CD4-positive, alpha-beta T cell treated with Interleukin-17A for 1 hour (primary cell): ENCODE data around the gene SMYD2.
"Not testable (repeated sequence)": the region's sequence is repeated elsewhere in the genome, so short reads cannot be mapped to it uniquely, and the experiment has no call there.

ENCODE experiments used
- DNase-seq: peaks from one replicate; pipeline ENCODE4 v3.0.0-alpha.2; 2020

Gene SMYD2

DNA sequence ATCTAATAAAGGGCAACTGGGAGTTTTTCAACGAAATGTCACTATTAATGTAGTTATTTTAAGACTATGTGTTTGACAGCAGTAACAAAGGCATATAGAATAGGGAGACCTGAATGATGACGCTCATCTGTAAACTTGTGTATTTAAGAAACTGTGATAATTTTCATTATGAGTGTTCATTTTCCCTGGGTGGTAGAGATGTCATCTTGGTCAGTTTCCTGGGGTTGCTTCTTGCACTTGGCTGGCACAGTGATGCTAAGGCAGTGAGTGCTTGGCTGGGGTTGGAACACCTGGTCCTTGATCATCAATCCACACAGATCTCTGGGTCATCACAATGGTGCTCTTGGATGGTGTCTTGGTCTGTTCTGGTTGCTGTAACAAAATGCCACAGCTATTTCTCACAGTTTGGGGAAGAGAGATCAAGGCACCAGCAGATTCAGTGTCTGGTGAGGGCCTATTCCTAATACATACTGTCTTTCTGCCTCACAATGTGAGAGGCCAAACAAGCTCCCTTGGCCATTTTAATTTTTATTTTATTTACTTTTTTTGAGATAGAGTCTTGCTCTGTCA, 7.9 kb upstream of the SMYD2 start:
- DNase-seq = no peak

DNA sequence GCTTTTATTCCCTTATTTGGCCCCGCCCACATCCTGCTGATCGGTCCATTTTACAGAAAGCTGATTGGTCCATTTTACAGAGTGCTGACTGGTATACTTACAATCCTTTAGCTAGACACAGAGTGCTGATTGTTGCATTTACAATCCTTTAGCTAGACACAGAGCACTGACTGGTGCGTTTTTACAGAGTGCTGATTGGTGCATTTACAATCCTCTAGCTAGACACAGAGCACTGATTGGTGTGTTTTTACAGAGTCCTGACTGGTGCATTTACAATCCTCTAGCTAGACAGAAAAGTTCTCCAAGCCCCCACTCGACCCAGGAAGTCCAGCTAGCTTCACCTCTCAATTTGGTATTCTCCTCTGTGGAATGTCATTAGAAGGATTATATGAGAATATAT, 5.3 kb upstream of the SMYD2 start:
- DNase-seq = not testable (repeated sequence)

DNA sequence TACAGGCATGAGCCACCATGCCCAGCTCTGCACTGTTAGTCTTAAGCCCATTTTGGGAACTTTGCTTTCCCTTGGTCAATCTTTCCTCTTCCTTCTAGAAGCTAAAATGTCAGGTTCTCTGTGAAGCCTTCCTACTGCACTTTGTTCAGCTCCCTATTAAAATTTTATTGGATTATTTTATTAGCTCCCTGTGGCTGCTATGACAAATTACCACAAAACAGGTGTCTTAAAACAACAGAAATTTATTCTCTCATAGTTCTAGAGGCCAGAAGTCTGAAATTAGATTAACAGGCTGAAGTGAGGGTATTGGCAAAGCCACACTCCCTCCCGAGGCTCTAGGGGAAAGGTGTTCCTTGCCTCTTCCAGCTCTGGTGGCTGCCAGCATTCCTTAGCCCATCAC, 4.2 kb upstream of the SMYD2 start:
- DNase-seq = no peak

DNA sequence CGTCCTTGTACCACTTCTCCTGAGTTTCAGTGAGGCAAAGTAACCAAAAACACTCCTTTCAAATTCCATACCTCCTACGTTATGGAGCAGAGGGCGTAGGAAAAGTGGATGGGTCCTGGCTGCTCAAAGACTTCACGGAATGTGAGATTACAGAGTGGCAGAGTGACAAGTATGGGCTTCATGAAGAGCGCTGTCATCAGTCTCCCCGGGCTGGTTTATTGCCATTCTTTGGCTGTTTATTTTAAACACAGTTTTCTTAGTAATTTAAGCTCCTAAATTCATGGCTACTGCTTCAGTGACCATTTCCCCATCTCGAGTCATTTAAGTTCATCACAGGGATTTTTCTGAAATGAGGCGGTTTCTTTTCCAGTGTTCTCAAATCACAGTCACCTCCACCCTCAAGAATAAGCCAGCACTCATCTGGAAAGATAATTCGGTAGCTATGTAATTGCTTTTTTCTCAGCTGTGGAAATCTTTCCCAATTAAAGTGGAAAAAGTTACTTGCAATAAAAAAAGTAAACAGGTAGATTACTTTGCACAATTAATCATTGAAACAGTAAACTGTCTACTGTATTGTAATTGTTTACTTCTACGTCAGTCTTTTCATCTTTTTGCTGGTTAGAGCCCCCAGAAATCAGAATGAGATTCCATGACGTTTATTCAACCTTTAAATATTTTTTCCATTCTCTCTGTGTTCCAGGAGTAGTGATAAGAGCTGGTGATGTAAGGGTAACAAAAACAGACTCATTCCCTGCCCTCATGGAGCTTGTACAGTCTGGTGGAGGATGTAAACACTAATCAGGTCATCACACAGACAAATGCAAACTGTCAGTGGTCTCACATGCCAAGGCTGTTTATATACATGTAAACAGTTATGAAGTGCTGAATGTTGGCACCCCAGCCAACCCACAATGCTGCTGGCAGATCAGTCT, 3.0 kb upstream of the SMYD2 start:
- no peak for DNase-seq

DNA sequence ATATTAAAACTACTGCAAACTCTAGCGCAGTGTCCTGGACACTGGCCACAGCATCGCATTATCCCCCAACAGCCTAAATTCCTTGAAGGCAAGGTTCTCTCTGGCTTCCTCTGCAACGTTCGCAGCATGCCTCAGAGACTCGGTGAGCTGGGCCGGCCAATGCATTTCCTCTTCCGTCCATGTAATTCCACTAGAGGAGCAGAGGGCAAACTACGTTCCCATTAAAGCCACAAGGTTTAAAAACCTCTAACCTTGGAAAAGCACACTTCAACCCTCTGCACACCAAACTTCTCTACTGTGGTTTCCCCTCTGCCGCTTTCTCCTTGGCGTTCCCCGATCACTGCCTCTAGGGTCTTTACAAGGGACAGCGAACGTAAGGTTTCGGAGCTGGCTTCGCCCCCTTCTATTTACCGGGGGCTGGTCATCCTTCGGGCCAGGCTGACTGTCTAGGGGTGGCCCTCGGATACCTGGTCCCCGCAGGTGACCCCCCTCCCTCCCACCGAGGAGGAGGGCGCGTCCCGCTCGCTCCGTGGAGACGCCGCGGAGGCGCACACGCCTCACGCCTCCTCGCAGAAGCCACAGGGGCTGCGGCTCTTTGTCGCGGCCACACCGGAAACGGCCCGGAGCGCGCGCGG, 456 bp upstream of the SMYD2 start:
- DNase-seq = no peak

DNA sequence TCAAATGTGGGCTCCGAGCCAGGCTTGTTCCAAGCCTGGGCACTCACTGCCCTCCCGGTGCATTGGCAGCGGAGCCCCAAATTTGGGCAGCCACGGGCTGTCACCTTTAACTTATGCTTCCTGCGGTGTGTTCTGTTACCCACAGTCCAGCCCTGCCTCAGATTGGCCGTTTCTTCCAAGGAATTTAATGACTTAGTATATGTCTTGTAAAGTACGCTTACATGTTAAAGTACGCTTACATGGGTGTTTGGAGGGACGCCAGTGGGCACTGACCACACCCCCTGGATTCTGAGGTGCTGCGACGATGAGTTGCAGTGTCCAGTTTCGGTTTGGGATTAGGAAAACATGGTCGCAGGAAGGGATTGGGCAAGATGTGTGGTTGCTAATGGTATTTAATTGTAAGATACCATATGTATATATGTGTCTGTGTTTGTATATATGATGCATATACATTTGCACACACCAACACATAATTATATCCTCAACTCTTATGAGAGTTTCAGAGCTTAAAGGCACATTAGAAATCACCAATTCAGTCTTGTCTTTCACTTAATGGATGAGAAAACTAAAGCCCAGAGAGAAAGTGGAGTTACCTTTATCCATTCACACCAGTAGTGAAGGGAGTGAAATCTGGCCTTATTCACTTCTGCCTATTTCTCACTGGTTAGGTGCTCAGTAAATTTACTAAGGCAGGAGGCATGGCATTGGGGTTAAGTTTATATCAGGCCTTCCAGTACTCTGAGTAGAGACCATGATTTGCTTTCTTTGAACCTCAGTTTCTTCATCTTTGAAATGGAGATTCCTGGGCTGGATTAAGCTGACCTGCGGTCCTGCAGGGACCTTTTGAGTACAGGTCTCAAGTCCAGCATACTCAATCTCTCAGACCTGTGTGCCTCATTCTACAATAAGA, 1.0 kb downstream of the SMYD2 start:
- DNase-seq = no peak

DNA sequence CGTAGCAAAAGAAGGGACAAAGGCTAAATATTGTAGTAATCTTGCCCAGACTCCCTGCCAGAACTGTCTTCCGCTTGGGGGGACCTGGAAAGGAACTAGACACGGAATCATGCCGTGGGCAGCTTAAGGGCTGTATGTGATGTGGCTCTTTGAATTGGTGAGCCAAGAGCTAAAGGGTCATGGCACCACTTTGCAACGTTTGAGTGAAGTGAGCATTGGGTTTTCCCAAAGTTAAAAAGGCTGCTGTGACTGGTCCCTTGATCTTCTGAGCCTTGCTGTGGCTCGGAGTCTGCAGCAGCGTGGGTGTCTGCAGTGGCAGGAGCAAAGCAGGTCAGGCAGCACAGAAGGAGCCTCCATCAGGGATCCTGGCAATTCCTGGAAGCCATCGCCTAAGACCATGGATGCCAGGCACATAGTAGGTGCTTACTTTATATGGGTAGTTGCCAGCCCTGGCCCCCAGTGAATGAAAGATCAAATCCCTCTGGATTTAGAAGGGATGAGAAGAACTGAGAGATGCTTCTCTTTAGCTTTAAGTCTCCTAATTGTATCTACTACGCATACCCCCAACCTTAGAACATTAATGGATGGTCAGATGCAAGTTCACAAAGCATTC, 1.8 kb downstream of the SMYD2 start:
- DNase-seq = no peak

DNA sequence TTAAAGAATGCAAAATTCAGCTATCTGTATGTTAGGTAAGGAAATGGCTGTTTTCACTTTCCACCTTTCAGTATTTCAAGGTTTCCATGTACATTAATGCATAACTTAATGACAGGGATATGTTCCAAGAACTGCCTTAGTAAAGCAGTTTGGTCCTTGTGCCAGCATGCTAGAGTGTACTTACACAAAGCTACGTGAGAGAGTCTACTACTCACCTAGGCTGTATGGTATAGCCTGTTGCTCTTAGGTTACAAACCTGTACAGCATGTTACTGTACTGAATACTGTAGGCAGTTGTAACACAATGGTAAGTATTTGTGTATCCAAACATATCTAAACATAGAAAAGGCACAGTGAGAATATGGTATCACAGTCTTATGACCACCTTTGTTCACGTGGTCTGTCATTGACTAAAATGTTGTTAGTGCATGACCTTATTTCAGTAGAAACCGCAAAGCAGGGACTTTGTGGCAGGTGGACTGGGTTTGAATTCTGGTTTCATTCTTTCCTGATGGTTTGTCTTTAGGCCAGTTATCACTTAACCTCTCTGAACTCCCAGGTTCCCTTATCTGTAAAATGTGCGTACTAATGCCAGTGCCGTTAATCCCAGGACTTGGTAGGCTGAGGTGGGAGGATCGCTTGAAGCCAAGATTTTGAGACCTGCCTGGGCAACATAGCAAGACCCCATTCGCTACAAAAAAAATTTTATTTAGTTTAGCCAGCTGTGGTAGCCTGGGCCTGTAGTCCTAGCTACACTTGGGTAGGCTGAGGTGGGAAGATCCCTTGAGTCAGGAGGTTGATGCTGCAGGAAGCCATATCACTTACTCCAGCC, 4.9 kb downstream of the SMYD2 start:
- DNase-seq = no peak

DNA sequence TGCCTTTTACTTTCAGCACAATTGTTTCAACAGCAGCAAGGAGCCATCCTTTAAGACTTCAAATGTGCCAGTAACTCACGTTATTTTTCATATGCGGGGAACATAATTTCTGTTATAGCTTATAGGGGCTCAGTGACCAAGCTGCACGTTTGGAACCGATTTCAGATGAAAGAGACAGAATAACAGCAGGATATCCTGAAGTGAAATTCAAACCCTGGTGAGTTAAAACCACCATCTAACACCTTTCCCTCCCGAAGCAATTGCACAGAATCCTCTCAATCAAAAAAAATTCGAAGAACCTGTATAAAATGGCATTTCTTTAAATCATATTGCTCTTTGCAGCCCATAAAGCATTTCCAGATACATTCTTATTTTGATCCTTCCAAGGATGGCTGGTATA, 6.9 kb downstream of the SMYD2 start:
- DNase-seq = no peak

DNA sequence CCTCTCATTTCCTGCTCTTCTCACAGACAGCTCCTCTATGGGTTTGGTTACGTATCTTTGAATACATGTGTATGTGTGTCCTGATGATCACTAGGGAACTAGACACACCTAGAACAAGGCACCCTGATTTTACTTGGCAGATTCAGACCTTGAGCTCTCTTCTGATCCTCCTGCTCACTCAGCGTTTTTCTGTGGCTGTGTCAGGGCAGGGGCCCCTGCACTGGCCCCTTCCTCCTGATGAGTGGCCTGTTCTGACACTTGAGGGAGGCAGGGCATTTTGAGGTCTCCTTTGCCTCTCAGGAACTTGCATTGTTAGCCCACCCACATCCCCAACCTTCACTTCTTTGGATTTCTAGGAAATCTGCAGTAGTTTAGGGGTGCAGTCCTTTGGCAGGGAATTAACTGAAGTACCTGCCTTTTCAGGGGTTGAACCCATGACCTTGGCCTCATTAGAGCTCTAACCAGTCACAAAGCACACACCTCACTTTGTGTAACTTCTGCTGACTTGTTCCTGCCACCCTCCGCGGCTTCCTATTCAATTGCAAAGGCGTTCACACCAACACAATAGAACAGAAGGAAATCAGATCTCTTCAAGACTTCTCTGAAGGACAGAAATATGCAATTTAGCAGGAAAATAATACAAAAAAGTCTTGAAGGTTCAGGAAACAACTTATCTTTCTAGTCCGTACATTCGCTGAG, 8.8 kb downstream of the SMYD2 start:
- DNase-seq = no peak

DNA sequence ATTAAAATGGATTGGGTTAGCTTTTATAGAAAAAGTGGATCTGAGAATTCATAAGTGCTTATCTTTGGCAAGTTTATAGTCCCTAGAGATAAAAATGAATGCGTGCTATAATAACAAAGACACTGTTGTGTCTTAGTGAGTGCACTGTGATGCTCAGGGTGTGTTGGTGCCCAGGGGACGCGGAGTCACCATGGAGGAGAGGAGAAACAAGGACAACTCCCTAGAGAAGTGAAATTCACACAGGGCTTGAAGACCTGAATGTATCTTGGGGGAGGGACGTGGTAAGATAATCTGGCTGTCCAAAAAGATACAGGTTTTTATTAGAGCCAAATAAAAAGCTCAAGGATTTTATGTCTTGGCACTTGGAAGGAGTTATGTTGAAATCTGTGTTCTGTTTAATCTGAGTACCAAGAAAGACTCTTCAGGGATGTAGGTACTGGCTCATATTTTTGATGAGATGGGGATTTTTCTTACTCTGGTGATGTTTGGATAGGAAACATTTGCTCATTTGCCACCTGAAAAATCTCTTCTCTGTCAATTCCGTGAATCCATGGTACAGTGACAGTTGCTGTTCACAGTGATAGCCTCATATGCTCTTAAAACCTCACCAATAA, 9.6 kb downstream of the SMYD2 start:
- no peak for DNase-seq

DNA sequence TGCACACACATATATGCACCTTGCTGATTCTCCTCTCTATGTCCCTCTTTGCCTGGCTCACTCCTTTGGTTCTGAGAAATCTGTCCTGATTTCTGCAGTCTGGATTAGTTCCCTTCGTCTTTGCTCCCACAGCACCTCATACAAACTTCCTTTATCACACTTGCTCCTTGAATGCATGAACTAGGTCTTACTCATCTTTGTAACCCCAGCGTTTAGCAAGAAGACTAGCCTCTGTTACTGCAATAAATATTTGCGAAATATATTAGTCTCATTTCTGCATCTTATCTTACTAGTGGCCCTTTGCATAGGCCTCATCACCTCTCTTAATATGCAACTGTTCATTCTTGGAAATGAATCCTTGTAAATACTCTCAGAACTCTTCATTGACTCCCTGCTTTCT, 11.4 kb downstream of the SMYD2 start:
- no peak for DNase-seq

DNA sequence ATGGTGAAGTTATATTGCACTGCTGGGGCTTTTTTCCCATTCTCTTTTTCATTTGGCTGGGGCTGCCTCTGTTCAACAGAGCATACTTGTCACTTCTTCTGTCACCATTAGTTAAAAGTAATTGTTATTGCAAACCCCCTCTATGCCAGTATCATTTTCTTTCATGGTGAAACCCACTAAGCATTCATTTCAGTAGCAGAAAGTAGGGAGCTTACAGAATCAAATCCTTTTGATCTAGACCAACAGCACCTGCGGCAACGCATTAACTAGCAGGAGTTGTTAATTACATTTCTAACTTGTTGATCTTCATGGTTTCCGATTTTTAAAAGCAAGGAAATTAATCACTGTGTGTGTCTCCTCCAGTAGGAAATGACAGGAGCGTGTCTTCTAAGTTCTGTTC, 15.0 kb downstream of the SMYD2 start:
- no peak for DNase-seq

DNA sequence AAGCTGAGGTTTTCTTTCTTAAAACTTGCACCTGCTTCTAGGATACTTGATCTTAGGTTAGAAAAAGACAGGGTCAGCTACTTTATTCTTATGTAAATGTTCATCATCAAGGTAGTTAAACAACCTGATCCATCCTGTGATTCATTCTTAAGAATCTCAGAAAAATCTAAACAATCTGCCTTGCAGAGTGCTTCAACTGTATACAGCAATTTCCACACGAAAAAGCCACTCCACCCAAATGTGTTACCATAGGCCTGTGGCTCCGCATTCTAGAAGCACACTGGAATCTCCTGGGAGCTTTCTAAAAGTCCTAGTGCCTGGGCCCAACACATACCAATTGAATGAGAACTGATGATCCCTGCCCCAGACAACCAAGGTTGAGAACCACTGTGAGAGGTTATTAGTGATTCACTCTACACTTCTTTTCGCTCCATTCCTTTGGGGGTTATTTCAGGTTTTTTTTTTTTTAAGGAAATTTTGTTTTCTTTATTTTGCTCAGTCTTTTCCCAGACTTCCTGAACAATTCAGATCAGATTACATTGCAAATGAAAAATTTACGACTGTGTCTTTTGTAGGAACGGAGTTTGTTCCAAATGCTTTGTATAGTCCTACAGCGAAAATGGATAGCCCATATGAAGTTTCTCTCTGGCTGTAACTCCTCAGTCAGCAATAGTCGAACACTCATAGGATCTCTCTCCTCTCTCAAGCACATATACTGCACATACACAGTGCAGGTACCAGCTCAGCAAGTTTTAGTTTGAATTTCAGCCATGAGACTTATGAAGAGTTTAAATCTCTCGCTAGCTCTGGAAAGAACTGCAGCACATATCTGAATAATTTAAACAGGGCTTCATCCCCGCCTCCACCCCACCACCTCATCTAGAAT, 16.1 kb downstream of the SMYD2 start:
- no peak for DNase-seq

DNA sequence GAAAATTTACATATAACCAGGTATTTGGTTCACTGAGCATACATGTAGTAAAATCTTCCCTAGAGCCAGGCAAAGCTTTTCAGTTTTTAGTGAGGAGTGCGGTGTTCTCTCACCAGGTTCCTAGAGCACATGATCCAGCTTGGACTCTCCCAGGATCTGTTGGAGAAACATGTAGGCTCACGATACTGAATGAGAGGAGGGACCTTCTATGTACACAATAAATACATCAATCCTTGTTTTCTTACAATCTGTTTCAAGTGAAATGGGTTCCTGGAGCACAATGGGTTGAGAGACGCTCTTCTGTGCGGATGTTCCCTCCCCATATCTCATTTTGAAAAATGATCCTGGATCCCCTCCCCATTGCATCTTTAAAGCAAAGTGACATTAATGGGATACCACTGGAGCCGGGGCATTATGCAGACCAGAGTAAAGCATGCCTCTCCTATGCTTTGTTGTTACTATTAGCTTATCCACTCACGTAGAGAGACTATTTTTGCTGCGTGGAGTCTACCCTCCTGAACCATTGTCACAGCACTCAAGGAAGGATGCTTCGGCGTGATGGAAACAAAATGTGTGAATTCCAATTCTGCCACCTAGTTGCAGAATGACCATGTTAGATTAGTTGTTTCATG, 19.3 kb downstream of the SMYD2 start:
- no peak for DNase-seq

DNA sequence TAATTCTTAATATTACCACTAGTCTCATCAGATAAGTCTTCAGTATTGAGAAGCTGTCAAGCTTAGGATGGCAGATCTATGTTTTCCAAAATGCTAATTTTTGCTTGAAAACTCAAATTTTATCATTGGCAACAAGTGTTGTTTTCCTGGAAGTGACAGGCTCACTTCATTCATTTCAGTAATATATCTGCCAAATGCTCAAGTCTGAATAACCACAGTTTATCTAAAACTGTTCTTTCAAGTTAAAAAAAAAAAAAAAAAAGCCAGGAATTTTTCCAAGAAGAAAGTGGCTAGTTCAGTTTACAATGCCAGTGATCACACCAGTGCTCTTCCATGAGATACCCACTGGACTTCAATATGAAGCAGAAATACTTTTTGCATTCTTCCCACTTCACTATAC, 20.6 kb downstream of the SMYD2 start:
- no peak for DNase-seq

DNA sequence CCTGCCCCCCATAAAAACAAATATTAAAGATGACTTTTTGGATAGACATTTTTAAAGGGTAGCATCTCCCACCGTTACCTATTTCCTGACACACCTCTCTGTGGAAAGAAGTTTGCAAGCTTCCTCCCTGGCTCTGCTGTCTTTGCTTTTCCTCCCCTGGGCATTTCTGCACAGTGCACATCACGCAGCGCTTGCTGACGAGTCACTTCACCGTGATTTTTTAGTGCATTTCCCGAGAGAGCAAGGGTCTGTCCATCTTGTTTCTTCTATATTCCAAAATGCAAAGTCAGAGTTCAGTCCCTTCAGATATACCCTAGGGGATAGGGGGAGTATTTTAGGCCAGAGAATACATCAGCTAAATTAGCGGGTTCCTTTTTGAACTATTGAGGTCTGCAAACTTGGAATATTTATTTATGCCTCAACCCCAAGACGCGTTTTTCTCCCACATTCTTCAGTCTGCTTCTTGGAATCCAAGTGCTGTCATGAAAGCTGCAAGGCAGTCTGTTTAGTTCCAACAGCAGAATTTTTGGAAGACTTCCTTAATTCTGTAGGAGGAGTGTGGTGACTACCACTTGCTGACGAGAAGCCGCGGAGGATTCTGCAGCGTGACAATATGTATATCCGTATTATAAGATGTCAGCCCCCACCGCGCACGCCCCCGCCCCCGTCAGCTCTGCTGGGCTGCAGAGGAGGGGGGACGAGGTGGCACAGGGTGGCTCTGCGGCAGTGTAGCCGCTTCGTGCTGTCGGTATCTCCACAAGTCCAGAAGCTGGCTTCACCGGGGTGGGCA, 22.4 kb downstream of the SMYD2 start:
- DNase-seq = no peak

DNA sequence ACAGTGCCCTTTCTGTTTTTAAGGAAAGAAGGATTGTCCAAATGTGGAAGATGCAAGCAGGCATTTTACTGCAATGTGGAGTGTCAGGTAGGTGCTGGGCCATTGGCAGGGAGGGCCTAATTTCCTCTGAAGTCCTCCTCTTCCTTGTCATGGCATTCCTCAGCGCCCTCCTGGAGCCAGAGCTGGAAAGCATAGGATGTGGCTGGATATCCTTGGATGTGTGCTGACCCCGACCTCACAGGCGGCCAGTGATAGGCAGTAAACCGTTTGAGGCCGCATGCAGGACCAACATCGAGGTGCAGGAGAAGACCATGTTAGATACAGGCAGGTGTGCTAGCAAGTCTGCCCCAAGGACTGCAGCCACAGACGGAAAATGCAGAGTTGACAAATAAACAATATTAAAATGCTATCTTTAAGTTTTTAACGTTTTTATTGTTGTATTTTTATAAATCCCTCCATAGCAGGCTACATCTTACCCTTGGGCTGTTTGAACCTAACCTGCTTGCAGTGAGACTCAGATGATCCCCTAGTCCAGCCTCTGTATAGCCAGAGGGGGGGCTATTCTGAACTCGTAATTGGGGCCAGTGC, 24.3 kb downstream of the SMYD2 start:
- DNase-seq = no peak
